ENCODE measurements around the gene KCNMB4.

GRCh38 chr12:70319605-70320004 lies 46.5 kb upstream of the KCNMB4 start:
- no peak for TF ChIP-seq SIN3A (IDR thresholded peaks at IDR 0.05; ENCODE audit: borderline replicate concordance, insufficient read depth, low read length)
- TF ChIP-seq, protein P1, sequence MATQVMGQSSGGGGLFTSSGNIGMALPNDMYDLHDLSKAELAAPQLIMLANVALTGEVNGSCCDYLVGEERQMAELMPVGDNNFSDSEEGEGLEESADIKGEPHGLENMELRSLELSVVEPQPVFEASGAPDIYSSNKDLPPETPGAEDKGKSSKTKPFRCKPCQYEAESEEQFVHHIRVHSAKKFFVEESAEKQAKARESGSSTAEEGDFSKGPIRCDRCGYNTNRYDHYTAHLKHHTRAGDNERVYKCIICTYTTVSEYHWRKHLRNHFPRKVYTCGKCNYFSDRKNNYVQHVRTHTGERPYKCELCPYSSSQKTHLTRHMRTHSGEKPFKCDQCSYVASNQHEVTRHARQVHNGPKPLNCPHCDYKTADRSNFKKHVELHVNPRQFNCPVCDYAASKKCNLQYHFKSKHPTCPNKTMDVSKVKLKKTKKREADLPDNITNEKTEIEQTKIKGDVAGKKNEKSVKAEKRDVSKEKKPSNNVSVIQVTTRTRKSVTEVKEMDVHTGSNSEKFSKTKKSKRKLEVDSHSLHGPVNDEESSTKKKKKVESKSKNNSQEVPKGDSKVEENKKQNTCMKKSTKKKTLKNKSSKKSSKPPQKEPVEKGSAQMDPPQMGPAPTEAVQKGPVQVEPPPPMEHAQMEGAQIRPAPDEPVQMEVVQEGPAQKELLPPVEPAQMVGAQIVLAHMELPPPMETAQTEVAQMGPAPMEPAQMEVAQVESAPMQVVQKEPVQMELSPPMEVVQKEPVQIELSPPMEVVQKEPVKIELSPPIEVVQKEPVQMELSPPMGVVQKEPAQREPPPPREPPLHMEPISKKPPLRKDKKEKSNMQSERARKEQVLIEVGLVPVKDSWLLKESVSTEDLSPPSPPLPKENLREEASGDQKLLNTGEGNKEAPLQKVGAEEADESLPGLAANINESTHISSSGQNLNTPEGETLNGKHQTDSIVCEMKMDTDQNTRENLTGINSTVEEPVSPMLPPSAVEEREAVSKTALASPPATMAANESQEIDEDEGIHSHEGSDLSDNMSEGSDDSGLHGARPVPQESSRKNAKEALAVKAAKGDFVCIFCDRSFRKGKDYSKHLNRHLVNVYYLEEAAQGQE (IDR thresholded peaks at IDR 0.05; ENCODE audit: insufficient read depth in 1 of 2, low read depth in 2 of 2, low read length in 2 of 2), result no peak
- TF ChIP-seq POLR2AphosphoS5 (IDR thresholded peaks at IDR 0.05; ENCODE audit: low read depth, low read length), result no peak
- TF ChIP-seq TAF1 (IDR thresholded peaks at IDR 0.05; ENCODE audit: borderline replicate concordance, insufficient read depth, low read length), result no peak

All from PFSK-1 (cell line).